Upper lobe of right lung (tissue), 1 donor: Measurements from ENCODE around the gene CAMTA1. TPM values are rescaled to one million over a fixed set of nuclear protein-coding genes. Genes with fewer than 3 reads are reported as not detected.

ENCODE experiments used
- ATAC-seq: fragments of 200-7000 bp; cut with Tn5 transposase; one replicate; pipeline ENCODE4 v1.9.1; 2020; ENCODE audit warnings: mild to moderate bottlenecking, moderate library complexity
- DNase-seq: peaks from one replicate; pipeline ENCODE4 v3.0.0-alpha.2; 2020
- H3K27ac ChIP-seq: fragments of 200-600 bp; one replicate; pipeline ENCODE4 v1.8.0; 2022
- H3K27me3 ChIP-seq: fragments of 200-600 bp; one replicate; pipeline ENCODE4 v1.8.0; 2022; ENCODE audit warnings: mild to moderate bottlenecking
- H3K36me3 ChIP-seq: fragments of 200-600 bp; one replicate; pipeline ENCODE4 v1.8.0; 2022
- H3K4me1 ChIP-seq: fragments of 200-600 bp; one replicate; pipeline ENCODE4 v1.8.0; 2022
- H3K4me3 ChIP-seq: fragments of 200-600 bp; one replicate; pipeline ENCODE4 v1.8.0; 2022; ENCODE audit warnings: mild to moderate bottlenecking
- H3K9me3 ChIP-seq: fragments of 200-600 bp; one replicate; pipeline ENCODE4 v1.8.0; 2022
- intact Hi-C: fragments of 100-400 bp; cut with DNase I; formaldehyde crosslinking; loops from one replicate; pipeline ENCODE4 v1.11.0; 2022
- total RNA-seq: library from RNA; stranded (reverse); fragmentation: NEBNext Ultra II Directional; extraction: Animal tissue kit (Norgen Biotek cat#: 25700); gene quantifications from one replicate; pipeline ENCODE4 v1.2.1, GENCODE V29; 2021
- TF ChIP-seq, protein P1 (sequence below): fragments of 200-600 bp; IDR thresholded peaks from one replicate; pipeline ENCODE4 v1.8.0; 2022; ENCODE audit warnings: antibody characterized with exemption
- donor health status: DM: no; HTN: yes; CAD: no; lungs with severe emphysema.

Gene CAMTA1
- total RNA-seq, 1 donor from 2014 or later = 63.4 TPM

DNA sequence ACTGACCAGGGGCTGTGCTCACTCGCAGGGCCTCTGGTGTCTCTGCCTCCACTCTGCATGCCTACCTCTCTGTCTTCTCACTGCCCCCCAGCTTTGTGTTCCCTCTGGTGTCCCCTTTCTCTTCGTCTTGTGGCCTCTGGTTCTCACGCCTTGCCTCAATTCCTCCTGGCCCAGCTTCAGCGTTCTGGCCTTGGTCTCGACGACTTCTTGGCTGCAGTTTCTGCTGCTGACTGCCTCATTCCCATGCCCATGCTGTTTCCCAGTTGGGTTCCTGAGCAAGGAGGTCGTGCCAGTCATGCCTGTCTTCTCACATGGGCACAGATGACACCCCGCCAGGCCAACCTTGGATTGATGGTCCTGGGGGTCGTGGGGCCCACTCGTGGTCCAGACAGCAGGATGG is 562.8 kb downstream of the CAMTA1 start:
- H3K27ac ChIP-seq = no peak overlapping the region
- no peak overlapping the region for H3K4me3 ChIP-seq
- intact Hi-C loops = no loop called here
- no peaks in the 10 kb centered on the region for H3K27me3 ChIP-seq
- no peaks in the 10 kb centered on the region for H3K36me3 ChIP-seq
- no peaks in the 10 kb centered on the region for H3K9me3 ChIP-seq
- TF ChIP-seq, protein P1, sequence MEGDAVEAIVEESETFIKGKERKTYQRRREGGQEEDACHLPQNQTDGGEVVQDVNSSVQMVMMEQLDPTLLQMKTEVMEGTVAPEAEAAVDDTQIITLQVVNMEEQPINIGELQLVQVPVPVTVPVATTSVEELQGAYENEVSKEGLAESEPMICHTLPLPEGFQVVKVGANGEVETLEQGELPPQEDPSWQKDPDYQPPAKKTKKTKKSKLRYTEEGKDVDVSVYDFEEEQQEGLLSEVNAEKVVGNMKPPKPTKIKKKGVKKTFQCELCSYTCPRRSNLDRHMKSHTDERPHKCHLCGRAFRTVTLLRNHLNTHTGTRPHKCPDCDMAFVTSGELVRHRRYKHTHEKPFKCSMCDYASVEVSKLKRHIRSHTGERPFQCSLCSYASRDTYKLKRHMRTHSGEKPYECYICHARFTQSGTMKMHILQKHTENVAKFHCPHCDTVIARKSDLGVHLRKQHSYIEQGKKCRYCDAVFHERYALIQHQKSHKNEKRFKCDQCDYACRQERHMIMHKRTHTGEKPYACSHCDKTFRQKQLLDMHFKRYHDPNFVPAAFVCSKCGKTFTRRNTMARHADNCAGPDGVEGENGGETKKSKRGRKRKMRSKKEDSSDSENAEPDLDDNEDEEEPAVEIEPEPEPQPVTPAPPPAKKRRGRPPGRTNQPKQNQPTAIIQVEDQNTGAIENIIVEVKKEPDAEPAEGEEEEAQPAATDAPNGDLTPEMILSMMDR = no peak
- no peaks in the 10 kb centered on the region for H3K4me1 ChIP-seq
- no peak for ATAC-seq
- peak; percentile 43 for DNase-seq

DNA sequence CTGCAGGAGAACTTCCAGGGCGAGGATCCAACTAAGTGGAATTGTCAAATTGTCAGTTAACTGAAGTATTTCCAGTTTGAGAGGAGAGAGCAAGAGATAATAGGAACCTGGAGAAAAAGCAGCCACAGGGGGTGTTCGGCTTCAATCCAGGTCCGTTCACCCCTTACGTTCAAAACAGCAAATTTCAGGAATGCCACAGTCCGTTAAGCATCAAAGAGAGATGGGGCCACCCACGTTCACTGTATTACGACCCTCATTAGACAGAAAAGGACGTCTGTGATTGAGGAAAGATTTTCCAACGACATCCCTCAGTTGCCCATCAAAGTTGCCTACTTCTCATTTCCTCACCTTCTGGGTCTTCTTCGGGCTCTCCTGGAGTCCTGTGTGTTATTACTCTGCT is 563.3 kb downstream of the CAMTA1 start:
- Histone ChIP-seq H3K36me3 (no peaks in the 10 kb centered on the region), H3K27ac (no peak overlapping the region), H3K9me3 (no peaks in the 10 kb centered on the region), H3K4me3 (no peak overlapping the region), H3K27me3 (no peaks in the 10 kb centered on the region), H3K4me1 (no peaks in the 10 kb centered on the region)
- TF ChIP-seq, protein P1 = no peak
- intact Hi-C loops = no loop called here
- no peak for DNase-seq
- no peak for ATAC-seq

DNA sequence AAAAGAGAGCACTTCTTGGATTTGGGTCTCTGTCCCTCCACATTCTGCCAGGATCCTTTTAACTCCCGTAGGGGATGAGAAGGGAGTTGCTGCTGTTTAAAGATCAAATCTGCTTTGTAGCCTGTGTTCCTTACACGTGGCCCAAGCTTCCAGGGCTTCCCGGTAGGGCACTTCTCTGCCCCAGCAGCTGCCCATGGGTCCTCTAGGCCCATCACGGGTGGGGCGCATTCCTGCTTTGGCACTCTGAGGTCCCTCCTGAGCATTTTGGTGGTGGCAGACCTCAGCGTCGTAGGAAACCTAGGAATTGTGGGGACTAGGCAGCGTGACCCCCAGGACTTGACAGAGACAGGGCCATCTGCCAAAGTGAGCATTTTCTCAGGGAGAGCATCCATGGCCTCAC is 565.5 kb downstream of the CAMTA1 start:
- H3K27me3 ChIP-seq = no peaks in the 10 kb centered on the region
- H3K36me3 ChIP-seq = no peaks in the 10 kb centered on the region
- DNase-seq (no peak), ATAC-seq (no peak)
- TF ChIP-seq, protein P1 = no peak
- H3K27ac ChIP-seq = no peak overlapping the region
- no peaks in the 10 kb centered on the region for H3K4me1 ChIP-seq
- H3K9me3 ChIP-seq = no peaks in the 10 kb centered on the region
- intact Hi-C loops = no loop called here
- no peak overlapping the region for H3K4me3 ChIP-seq

DNA sequence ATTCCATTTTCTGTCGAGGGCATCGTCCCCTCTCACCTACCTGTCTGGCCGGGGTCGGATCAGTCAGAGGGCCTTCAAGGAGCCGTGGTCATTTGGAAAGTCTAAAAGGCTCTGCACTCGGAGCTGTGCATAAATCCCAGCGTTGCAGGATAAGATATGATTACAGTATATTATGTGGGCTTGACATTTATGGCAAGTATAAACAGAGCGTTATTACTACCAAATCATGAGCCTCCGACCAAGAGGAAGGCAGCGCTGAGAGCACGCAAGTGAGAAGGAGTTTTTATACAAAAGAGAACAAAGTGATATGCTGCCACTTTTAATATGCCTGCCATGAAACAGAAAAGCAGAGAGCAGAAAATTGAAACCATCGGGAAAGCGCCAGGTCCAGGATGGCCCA is 566.4 kb downstream of the CAMTA1 start:
- H3K9me3 ChIP-seq = no peaks in the 10 kb centered on the region
- H3K36me3 ChIP-seq = no peaks in the 10 kb centered on the region
- DNase-seq (no peak), ATAC-seq (no peak)
- H3K27me3 ChIP-seq = no peaks in the 10 kb centered on the region
- no peak overlapping the region for H3K4me3 ChIP-seq
- TF ChIP-seq, protein P1 = no peak
- intact Hi-C loops = no loop called here
- H3K4me1 ChIP-seq = no peaks in the 10 kb centered on the region
- no peak overlapping the region for H3K27ac ChIP-seq

DNA sequence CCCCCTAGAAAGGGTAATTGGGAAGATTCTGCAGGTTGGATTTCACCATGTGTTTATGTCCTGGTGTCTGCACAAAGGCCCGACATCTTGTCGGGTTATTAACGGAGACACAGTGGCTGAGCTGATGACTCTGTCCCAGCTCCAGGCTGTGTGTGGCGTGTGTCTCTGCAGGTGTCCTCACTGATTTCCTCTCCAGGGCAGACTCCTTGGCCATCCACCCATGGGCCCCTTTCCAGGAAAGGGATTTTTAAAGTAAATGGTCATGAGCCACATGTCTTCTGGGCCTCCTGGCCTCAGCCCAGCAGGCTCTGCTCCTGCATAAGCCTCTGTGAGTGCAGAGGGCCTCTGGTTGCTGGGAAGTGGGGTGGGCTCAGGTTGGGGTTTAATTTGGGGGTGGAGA is 567.1 kb downstream of the CAMTA1 start:
- Histone ChIP-seq H3K27me3 (no peaks in the 10 kb centered on the region), H3K9me3 (no peaks in the 10 kb centered on the region), H3K27ac (no peak overlapping the region), H3K36me3 (no peaks in the 10 kb centered on the region), H3K4me3 (no peak overlapping the region), H3K4me1 (no peaks in the 10 kb centered on the region)
- no peak for ATAC-seq
- DNase-seq = no peak
- TF ChIP-seq, protein P1 = no peak
- intact Hi-C loops = no loop called here

DNA sequence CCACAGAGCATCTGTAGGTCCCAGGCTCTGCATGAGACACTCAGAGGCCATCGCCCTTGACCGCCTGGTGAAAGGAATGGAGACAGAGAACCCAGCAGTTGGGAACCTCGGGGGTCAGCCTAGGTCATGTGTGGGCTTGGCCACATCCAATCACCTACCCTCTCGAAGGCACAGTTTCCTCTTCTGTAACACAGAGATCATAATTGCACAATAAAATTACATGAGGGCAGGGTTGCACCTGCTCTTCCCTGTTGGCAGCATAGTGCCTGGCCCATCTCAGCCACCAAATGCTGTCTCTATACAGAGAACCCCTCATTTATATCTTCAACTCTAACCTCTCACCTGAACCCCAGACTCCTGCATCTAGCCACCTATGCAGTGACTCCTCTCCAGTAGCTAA is 567.7 kb downstream of the CAMTA1 start:
- H3K4me1 ChIP-seq = no peaks in the 10 kb centered on the region
- no peaks in the 10 kb centered on the region for H3K9me3 ChIP-seq
- ATAC-seq = no peak
- H3K27me3 ChIP-seq = no peaks in the 10 kb centered on the region
- TF ChIP-seq, protein P1 = no peak
- intact Hi-C loops = no loop called here
- no peak overlapping the region for H3K27ac ChIP-seq
- no peak for DNase-seq
- H3K36me3 ChIP-seq = no peaks in the 10 kb centered on the region
- H3K4me3 ChIP-seq = no peak overlapping the region
